ES-I3 (cell line): ENCODE data around the gene STK16.

ENCODE experiments used
- H3K36me3 ChIP-seq: 2 replicates; pipeline ENCODE4 v1.6.1; 2013; ENCODE audit warnings: mild to moderate bottlenecking, low read length, control low read depth, moderate library complexity; ENCODE audit not compliant: insufficient read depth
- H3K4me1 ChIP-seq: 2 replicates; pipeline ENCODE4 v1.6.1; 2013; ENCODE audit warnings: mild to moderate bottlenecking, control low read depth, low read length; ENCODE audit not compliant: insufficient read depth
- H3K9ac ChIP-seq: 2 replicates; pipeline ENCODE4 v1.6.1; 2013; ENCODE audit warnings: low read depth, mild to moderate bottlenecking, low read length, moderate library complexity
- H3K9me3 ChIP-seq: 2 replicates; pipeline ENCODE4 v1.6.1; 2013; ENCODE audit warnings: mild to moderate bottlenecking, low read length, moderate library complexity; ENCODE audit not compliant: control insufficient read depth, insufficient read depth

The STK16 gene

GRCh38 chr2:219245899-219246230 lies 586 bp downstream of the STK16 start:
- Histone ChIP-seq H3K9me3 (no peaks in the 10 kb centered on the region), H3K36me3 (0 out of 2 replicates have a peak, but pooled peaks cover 6% of the 10 kb centered on the region), H3K4me1 (peaks cover 23% of the 10 kb centered on the region), H3K9ac (peak overlapping the region; percentile 79)

GRCh38 chr2:219246559-219246958 lies 1.3 kb downstream of the STK16 start:
- no peak overlapping the region for H3K9ac ChIP-seq
- no peaks in the 10 kb centered on the region for H3K9me3 ChIP-seq
- 0 out of 2 replicates have a peak, but pooled peaks cover 6% of the 10 kb centered on the region for H3K36me3 ChIP-seq
- H3K4me1 ChIP-seq, result peaks cover 23% of the 10 kb centered on the region

GRCh38 chr2:219247678-219248642 lies 2.7 kb downstream of the STK16 start:
- peaks cover 32% of the 10 kb centered on the region for H3K4me1 ChIP-seq
- no peaks in the 10 kb centered on the region for H3K9me3 ChIP-seq
- H3K9ac ChIP-seq, result no peak overlapping the region
- H3K36me3 ChIP-seq, result 0 out of 2 replicates have a peak, but pooled peaks cover 6% of the 10 kb centered on the region

GRCh38 chr2:219248845-219249202 lies 3.5 kb downstream of the STK16 start:
- Histone ChIP-seq H3K36me3 (0 out of 2 replicates have a peak, but pooled peaks cover 6% of the 10 kb centered on the region), H3K9me3 (no peaks in the 10 kb centered on the region), H3K9ac (no peak overlapping the region), H3K4me1 (peaks cover 32% of the 10 kb centered on the region)

GRCh38 chr2:219249203-219249980 lies 4.1 kb downstream of the STK16 start:
- Histone ChIP-seq H3K9ac (no peak overlapping the region), H3K36me3 (0 out of 2 replicates have a peak, but pooled peaks cover 6% of the 10 kb centered on the region), H3K9me3 (no peaks in the 10 kb centered on the region), H3K4me1 (peaks cover 31% of the 10 kb centered on the region)

- Histone ChIP-seq H3K9me3 (no peaks in the 10 kb centered on the region), H3K9ac (no peak overlapping the region), H3K4me1 (peaks cover 26% of the 10 kb centered on the region), H3K36me3 (0 out of 2 replicates have a peak, but pooled peaks cover 6% of the 10 kb centered on the region)
Observed at GRCh38 chr2:219250049-219250781, 4.9 kb downstream of the STK16 start.

- peaks cover 21% of the 10 kb centered on the region for H3K4me1 ChIP-seq
Observed at GRCh38 chr2:219251656-219252055, 6.4 kb downstream of the STK16 start.

GRCh38 chr2:219252084-219252483 lies 6.8 kb downstream of the STK16 start:
- H3K4me1 ChIP-seq, result peaks cover 21% of the 10 kb centered on the region
- H3K9ac ChIP-seq, result no peak overlapping the region; the same call in 1 of the 2 replicates
- no peaks in the 10 kb centered on the region for H3K9me3 ChIP-seq
- 0 out of 2 replicates have a peak, but pooled peaks cover 5% of the 10 kb centered on the region for H3K36me3 ChIP-seq

More at GRCh38 chr2:219251656-219252055, 6.4 kb downstream of the STK16 start:
- Histone ChIP-seq H3K9me3 (no peaks in the 10 kb centered on the region), H3K9ac (no peak overlapping the region), H3K36me3 (0 out of 2 replicates have a peak, but pooled peaks cover 6% of the 10 kb centered on the region)

- no peaks in the 10 kb centered on the region for H3K9me3 ChIP-seq
- H3K4me1 ChIP-seq, result peaks cover 21% of the 10 kb centered on the region
- peak overlapping the region; percentile 56; the same call in 1 of the 2 replicates for H3K9ac ChIP-seq
- 0 out of 2 replicates have a peak, but pooled peaks cover under 1% of the 10 kb centered on the region for H3K36me3 ChIP-seq
Observed at GRCh38 chr2:219252570-219252899, 7.3 kb downstream of the STK16 start.

GRCh38 chr2:219252900-219253752 lies 7.8 kb downstream of the STK16 start, which contains the start of gene TUBA4B:
TUBA4B (plus strand) TSS chr2:219253243; CDS start chr2:219253408, 165 bp downstream.
- Histone ChIP-seq H3K9me3 (no peaks in the 10 kb centered on the region), H3K9ac (peak within 1 kb of the TSS; percentile 56; the same call in 1 of the 2 replicates), H3K4me1 (peaks cover 21% of the 10 kb centered on the region), H3K36me3 (no peaks in the 10 kb centered on the region)

- Histone ChIP-seq H3K36me3 (no peaks in the 10 kb centered on the region), H3K9me3 (no peaks in the 10 kb centered on the region), H3K4me1 (peaks cover 19% of the 10 kb centered on the region), H3K9ac (peak within 1 kb of the TSS; percentile 56; the same call in 1 of the 2 replicates)
Observed at GRCh38 chr2:219253753-219254589, 8.7 kb downstream of the STK16 start, which contains the start of gene TUBA4A. TUBA4A (minus strand) TSS chr2:219253918; CDS start chr2:219253858, 60 bp downstream.

GRCh38 chr2:219254590-219255201 lies 9.4 kb downstream of the STK16 start:
- Histone ChIP-seq H3K36me3 (no peaks in the 10 kb centered on the region), H3K4me1 (peaks cover 12% of the 10 kb centered on the region; the same call in 1 of the 2 replicates), H3K9ac (peak overlapping the region; percentile 56; the same call in 1 of the 2 replicates)

More at GRCh38 chr2:219254590-219255201, 9.4 kb downstream of the STK16 start:
- no peaks in the 10 kb centered on the region for H3K9me3 ChIP-seq
